HPDE6-E6E7 (cell line): ENCODE data around the gene WWOX.

Experiments
- DNase-seq: peaks from one replicate; pipeline ENCODE4 v3.0.0; 2011; ENCODE audit warnings: missing footprints; ENCODE audit errors: extremely low spot score

The WWOX gene

GRCh38 chr16:78524066-78524595, 424.7 kb downstream of the WWOX start:
- no peak for DNase-seq

GRCh38 chr16:78528265-78528664, 428.8 kb downstream of the WWOX start:
- DNase-seq, result no peak

GRCh38 chr16:78529881-78530280, 430.4 kb downstream of the WWOX start:
- no peak for DNase-seq

GRCh38 chr16:78530283-78530682, 430.8 kb downstream of the WWOX start:
- no peak for DNase-seq

GRCh38 chr16:78535098-78535497, 435.6 kb downstream of the WWOX start:
- no peak for DNase-seq

- no peak for DNase-seq
Measured at GRCh38 chr16:78537511-78537910, 438.1 kb downstream of the WWOX start.

- DNase-seq, result no peak
Measured at GRCh38 chr16:78538292-78538691, 438.8 kb downstream of the WWOX start.

- no peak for DNase-seq
Measured at GRCh38 chr16:78538919-78539318, 439.5 kb downstream of the WWOX start.

GRCh38 chr16:78542419-78542818, 443.0 kb downstream of the WWOX start:
- DNase-seq, result no peak

GRCh38 chr16:78543023-78543422, 443.6 kb downstream of the WWOX start:
- no peak for DNase-seq

GRCh38 chr16:78549366-78549765, 449.9 kb downstream of the WWOX start:
- DNase-seq, result no peak

GRCh38 chr16:78551487-78552085, 452.1 kb downstream of the WWOX start:
- DNase-seq, result no peak

- no peak for DNase-seq
Measured at GRCh38 chr16:78552106-78552675, 452.7 kb downstream of the WWOX start.

- DNase-seq, result no peak
Measured at GRCh38 chr16:78552716-78553115, 453.3 kb downstream of the WWOX start.

GRCh38 chr16:78553268-78554039, 454.0 kb downstream of the WWOX start:
- no peak for DNase-seq

- DNase-seq, result no peak
Measured at GRCh38 chr16:78556421-78556820, 457.0 kb downstream of the WWOX start.

- DNase-seq, result no peak
Measured at GRCh38 chr16:78560997-78561396, 461.5 kb downstream of the WWOX start.

- DNase-seq, result no peak
Measured at GRCh38 chr16:78562111-78562510, 462.7 kb downstream of the WWOX start.

- DNase-seq, result no peak
Measured at GRCh38 chr16:78562650-78563049, 463.2 kb downstream of the WWOX start.

GRCh38 chr16:78563905-78564304, 464.5 kb downstream of the WWOX start:
- DNase-seq, result no peak

- no peak for DNase-seq
Measured at GRCh38 chr16:78566397-78567073, 467.1 kb downstream of the WWOX start.

GRCh38 chr16:78570399-78571141, 471.1 kb downstream of the WWOX start:
- no peak for DNase-seq
